H1 (cell line): ENCODE data around the gene TMEM17. TPM values are rescaled to one million over a fixed set of nuclear protein-coding genes. Genes with fewer than 3 reads are reported as not detected.

Experiments used
- CBX5 ChIP-seq: fragments of 300-800, 300-1000 bp; sonication (generic); IDR thresholded peaks from 2 replicates; pipeline ENCODE4 v1.7.1; 2016; ENCODE audit warnings: antibody characterized with exemption, low read length, low read depth
- E2F6 ChIP-seq: IDR thresholded peaks from 2 replicates; pipeline ENCODE4 v1.6.1; 2012; ENCODE audit warnings: inconsistent platforms
- EGR1 ChIP-seq: IDR thresholded peaks from 2 replicates; pipeline ENCODE4 v1.6.1; 2011; ENCODE audit warnings: low read depth, low read length, borderline replicate concordance
- HDAC6 ChIP-seq: IDR thresholded peaks from one replicate; pipeline ENCODE4 v1.7.1; 2012; ENCODE audit warnings: low read depth, mild to moderate bottlenecking, inconsistent platforms, low read length, moderate library complexity
- JUN ChIP-seq: IDR thresholded peaks from 2 replicates; pipeline ENCODE4 v1.6.1; 2011; ENCODE audit warnings: low read depth, mild to moderate bottlenecking, improper control_type of control experiment, low read length
- MAFK ChIP-seq: IDR thresholded peaks from 2 replicates; pipeline ENCODE4 v1.6.1; 2012; ENCODE audit warnings: low read depth, mild to moderate bottlenecking, improper control_type of control experiment, low read length
- RBBP5 ChIP-seq: IDR thresholded peaks from 2 replicates; pipeline ENCODE4 v1.7.1; 2012; ENCODE audit warnings: low read depth, mild to moderate bottlenecking, inconsistent platforms, low read length, moderate library complexity, borderline replicate concordance
- SAP30 ChIP-seq: fragments of 300-600 bp; sonication (generic); IDR thresholded peaks from 2 replicates; pipeline ENCODE4 v1.7.1; 2012; ENCODE audit warnings: low read length, moderate library complexity, mild to moderate bottlenecking, inconsistent platforms; ENCODE audit not compliant: insufficient read depth, insufficient replicate concordance
- SUZ12 ChIP-seq: fragments of 200-600 bp; sonication (generic); IDR thresholded peaks from 2 replicates; pipeline ENCODE4 v1.6.1; 2012; ENCODE audit warnings: mild to moderate bottlenecking, inconsistent platforms, low read length, moderate library complexity, mixed read lengths
- TAF1 ChIP-seq: IDR thresholded peaks from 2 replicates; pipeline ENCODE4 v1.6.1; 2011; ENCODE audit warnings: mild to moderate bottlenecking, low read depth, low read length
- polyA plus RNA-seq, 7 experiments: library from polyadenylated mRNA; depleted of rRNA in 3 of 7; stranded (reverse) in 5 of 7; unstranded in 2 of 7; fragments of >200 nt in 5 of 7; fragments of 200-250 nt in 2 of 7; gene quantifications; 1 replicate in 5 of 7; 2 replicates in 1 of 7; 4 replicates in 1 of 7; pipeline versions ENCODE4 v1.2.1 to v1.2.3, GENCODE V29; 2011 to 2013; ENCODE audit warnings: missing spikeins in 2 of 7, mixed read lengths in 2 of 7
- total RNA-seq: library from RNA; stranded (reverse); fragmentation: NEBNext Ultra II Directional; extraction: Animal tissue kit (Norgen Biotek cat#: 25700); gene quantifications from 2 replicates; pipeline ENCODE4 v1.2.1, GENCODE V29; 2021
- TF ChIP-seq, protein P1 (sequence below): fragments of 300-600 bp; sonication (generic); IDR thresholded peaks from 2 replicates; pipeline ENCODE4 v1.7.1; 2012; ENCODE audit warnings: low read length, moderate library complexity, mild to moderate bottlenecking, inconsistent platforms; ENCODE audit not compliant: insufficient replicate concordance

TMEM17 gene
- total and polyA plus RNA-seq, 2 of the 8 experiments (the other 6 are each of a cell fraction or from before 2014, with no cell fraction given): 0.69 to 1.2 TPM

GRCh38 chr2:62537814-62538213 is 31.8 kb upstream of the TMEM17 start (continued):
- TF ChIP-seq, protein P1, sequence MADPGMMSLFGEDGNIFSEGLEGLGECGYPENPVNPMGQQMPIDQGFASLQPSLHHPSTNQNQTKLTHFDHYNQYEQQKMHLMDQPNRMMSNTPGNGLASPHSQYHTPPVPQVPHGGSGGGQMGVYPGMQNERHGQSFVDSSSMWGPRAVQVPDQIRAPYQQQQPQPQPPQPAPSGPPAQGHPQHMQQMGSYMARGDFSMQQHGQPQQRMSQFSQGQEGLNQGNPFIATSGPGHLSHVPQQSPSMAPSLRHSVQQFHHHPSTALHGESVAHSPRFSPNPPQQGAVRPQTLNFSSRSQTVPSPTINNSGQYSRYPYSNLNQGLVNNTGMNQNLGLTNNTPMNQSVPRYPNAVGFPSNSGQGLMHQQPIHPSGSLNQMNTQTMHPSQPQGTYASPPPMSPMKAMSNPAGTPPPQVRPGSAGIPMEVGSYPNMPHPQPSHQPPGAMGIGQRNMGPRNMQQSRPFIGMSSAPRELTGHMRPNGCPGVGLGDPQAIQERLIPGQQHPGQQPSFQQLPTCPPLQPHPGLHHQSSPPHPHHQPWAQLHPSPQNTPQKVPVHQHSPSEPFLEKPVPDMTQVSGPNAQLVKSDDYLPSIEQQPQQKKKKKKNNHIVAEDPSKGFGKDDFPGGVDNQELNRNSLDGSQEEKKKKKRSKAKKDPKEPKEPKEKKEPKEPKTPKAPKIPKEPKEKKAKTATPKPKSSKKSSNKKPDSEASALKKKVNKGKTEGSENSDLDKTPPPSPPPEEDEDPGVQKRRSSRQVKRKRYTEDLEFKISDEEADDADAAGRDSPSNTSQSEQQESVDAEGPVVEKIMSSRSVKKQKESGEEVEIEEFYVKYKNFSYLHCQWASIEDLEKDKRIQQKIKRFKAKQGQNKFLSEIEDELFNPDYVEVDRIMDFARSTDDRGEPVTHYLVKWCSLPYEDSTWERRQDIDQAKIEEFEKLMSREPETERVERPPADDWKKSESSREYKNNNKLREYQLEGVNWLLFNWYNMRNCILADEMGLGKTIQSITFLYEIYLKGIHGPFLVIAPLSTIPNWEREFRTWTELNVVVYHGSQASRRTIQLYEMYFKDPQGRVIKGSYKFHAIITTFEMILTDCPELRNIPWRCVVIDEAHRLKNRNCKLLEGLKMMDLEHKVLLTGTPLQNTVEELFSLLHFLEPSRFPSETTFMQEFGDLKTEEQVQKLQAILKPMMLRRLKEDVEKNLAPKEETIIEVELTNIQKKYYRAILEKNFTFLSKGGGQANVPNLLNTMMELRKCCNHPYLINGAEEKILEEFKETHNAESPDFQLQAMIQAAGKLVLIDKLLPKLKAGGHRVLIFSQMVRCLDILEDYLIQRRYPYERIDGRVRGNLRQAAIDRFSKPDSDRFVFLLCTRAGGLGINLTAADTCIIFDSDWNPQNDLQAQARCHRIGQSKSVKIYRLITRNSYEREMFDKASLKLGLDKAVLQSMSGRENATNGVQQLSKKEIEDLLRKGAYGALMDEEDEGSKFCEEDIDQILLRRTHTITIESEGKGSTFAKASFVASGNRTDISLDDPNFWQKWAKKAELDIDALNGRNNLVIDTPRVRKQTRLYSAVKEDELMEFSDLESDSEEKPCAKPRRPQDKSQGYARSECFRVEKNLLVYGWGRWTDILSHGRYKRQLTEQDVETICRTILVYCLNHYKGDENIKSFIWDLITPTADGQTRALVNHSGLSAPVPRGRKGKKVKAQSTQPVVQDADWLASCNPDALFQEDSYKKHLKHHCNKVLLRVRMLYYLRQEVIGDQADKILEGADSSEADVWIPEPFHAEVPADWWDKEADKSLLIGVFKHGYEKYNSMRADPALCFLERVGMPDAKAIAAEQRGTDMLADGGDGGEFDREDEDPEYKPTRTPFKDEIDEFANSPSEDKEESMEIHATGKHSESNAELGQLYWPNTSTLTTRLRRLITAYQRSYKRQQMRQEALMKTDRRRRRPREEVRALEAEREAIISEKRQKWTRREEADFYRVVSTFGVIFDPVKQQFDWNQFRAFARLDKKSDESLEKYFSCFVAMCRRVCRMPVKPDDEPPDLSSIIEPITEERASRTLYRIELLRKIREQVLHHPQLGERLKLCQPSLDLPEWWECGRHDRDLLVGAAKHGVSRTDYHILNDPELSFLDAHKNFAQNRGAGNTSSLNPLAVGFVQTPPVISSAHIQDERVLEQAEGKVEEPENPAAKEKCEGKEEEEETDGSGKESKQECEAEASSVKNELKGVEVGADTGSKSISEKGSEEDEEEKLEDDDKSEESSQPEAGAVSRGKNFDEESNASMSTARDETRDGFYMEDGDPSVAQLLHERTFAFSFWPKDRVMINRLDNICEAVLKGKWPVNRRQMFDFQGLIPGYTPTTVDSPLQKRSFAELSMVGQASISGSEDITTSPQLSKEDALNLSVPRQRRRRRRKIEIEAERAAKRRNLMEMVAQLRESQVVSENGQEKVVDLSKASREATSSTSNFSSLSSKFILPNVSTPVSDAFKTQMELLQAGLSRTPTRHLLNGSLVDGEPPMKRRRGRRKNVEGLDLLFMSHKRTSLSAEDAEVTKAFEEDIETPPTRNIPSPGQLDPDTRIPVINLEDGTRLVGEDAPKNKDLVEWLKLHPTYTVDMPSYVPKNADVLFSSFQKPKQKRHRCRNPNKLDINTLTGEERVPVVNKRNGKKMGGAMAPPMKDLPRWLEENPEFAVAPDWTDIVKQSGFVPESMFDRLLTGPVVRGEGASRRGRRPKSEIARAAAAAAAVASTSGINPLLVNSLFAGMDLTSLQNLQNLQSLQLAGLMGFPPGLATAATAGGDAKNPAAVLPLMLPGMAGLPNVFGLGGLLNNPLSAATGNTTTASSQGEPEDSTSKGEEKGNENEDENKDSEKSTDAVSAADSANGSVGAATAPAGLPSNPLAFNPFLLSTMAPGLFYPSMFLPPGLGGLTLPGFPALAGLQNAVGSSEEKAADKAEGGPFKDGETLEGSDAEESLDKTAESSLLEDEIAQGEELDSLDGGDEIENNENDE: no peak
- TF ChIP-seq EGR1 (no peak), CBX5 (no peak), HDAC6 (no peak), RBBP5 (no peak), TAF1 (no peak), SUZ12 (no peak), E2F6 (no peak), MAFK (no peak), SAP30 (no peak), JUN (no peak)
